HCT116 (cell line): ENCODE measurements around the gene GPHA2. TPM values are rescaled to one million over a fixed set of nuclear protein-coding genes. Genes with fewer than 3 reads are reported as not detected.

Experiments used
- ATAC-seq: fragments of 200-7000 bp; cut with Tn5 transposase; 2 replicates; pipeline ENCODE4 v1.9.1; 2020; ENCODE audit warnings: mild to moderate bottlenecking, moderate library complexity
- BruUV-seq: library from RNA; stranded (reverse); fragments of 400-500 nt; replicated peaks from 2 replicates; lab custom pipeline; 2021; lab: Mats Ljungman, UMichigan
- CTCF ChIA-PET: fragments of 300-600 bp; sonication (Branson Sonifier 250); formaldehyde crosslinking; loops from one replicate; lab custom pipeline; 2021; ENCODE audit warnings: antibody characterized with exemption; lab: Charles Lee
- POLR2A ChIA-PET: fragments of 300-600, 350-600 bp; sonication (Branson Sonifier 250); formaldehyde crosslinking; loops from one replicate; lab custom pipeline; 2021; ENCODE audit warnings: antibody characterized with exemption; lab: Charles Lee
- RAD21 ChIA-PET, 2 experiments: fragments of 300-600 bp; sonication (Branson Sonifier 250); formaldehyde crosslinking; loops; one replicate each; lab custom pipeline; 2023; ENCODE audit warnings: low total read pairs in 2 of 2; ENCODE audit not compliant: uncharacterized antibody in 2 of 2, unreplicated experiment in 2 of 2, low non-redundant PET in 1 of 2; lab: Charles Lee
- DNase-seq: peaks from one replicate; pipeline ENCODE4 v3.0.0-alpha.2; 2010; ENCODE audit warnings: low read depth, low spot score
- H2AFZ ChIP-seq: fragments of 200-600 bp; shearing (Covaris generic), sonication (generic); 2 replicates; pipeline ENCODE4 v1.6.1; 2017; ENCODE audit warnings: low read depth, mixed run types, mixed read lengths, antibody characterized with exemption, low read length; ENCODE audit not compliant: poor library complexity, severe bottlenecking
- H3K27ac ChIP-seq: 2 replicates; pipeline ENCODE4 v1.5.1; 2012; ENCODE audit warnings: low read depth, low read length
- H3K27me3 ChIP-seq: fragments of 200-600 bp; sonication (generic); 2 replicates; pipeline ENCODE4 v1.6.1; 2016; ENCODE audit warnings: mixed run types, low read length, mixed read lengths; ENCODE audit not compliant: insufficient read depth
- H3K36me3 ChIP-seq, 2 experiments: fragments of 200-500 bp in 1 of 2; fragments of 200-600 bp in 1 of 2; sonication (Bioruptor generic) in 1 of 2; sonication (generic) in 1 of 2; 2 replicates each; pipeline versions ENCODE4 v1.5.1 to v1.6.1; 2014 to 2016; ENCODE audit warnings: low read length in 2 of 2, inconsistent platforms in 1 of 2, mixed read lengths in 1 of 2, mixed run types in 1 of 2; ENCODE audit not compliant: insufficient read depth in 2 of 2, control insufficient read depth in 1 of 2
- H3K4me1 ChIP-seq, 2 experiments: fragments of 200-600 bp in 1 of 2; sonication (generic) in 1 of 2; 2 replicates each; pipeline versions ENCODE4 v1.5.1 to v1.6.1; 2012 to 2017; ENCODE audit warnings: low read length in 2 of 2, inconsistent platforms in 1 of 2, mild to moderate bottlenecking in 1 of 2, mixed read lengths in 1 of 2, mixed run types in 1 of 2, moderate library complexity in 1 of 2; ENCODE audit not compliant: insufficient read depth in 2 of 2, control insufficient read depth in 1 of 2
- H3K4me2 ChIP-seq: fragments of 200-600 bp; sonication (generic); 2 replicates; pipeline ENCODE4 v1.6.1; 2017; ENCODE audit warnings: mixed run types, low read length, mixed read lengths
- H3K4me3 ChIP-seq, 2 experiments: fragments of 200-600 bp in 1 of 2; sonication (generic) in 1 of 2; replicated peaks in 1 of 2; 2 replicates each; pipeline ENCODE4 v1.5.1; 2011 to 2016; ENCODE audit warnings: low read length in 2 of 2, control low read depth in 1 of 2, low read depth in 1 of 2, mild to moderate bottlenecking in 1 of 2, mixed read lengths in 1 of 2, mixed run types in 1 of 2
- H3K79me2 ChIP-seq: fragments of 200-600 bp; sonication (generic); 2 replicates; pipeline ENCODE4 v1.6.1; 2017; ENCODE audit warnings: mild to moderate bottlenecking, mixed run types, low read length, moderate library complexity, mixed read lengths; ENCODE audit not compliant: insufficient read depth
- H3K9ac ChIP-seq: fragments of 200-600 bp; sonication (generic); 2 replicates; pipeline ENCODE4 v1.6.1; 2016; ENCODE audit warnings: low read length, mixed read lengths
- H3K9me2 ChIP-seq: fragments of 200-600 bp; sonication (generic), shearing (Covaris generic); 2 replicates; pipeline ENCODE4 v1.6.1; 2017; ENCODE audit warnings: mixed run types, mild to moderate bottlenecking, moderate library complexity; ENCODE audit not compliant: insufficient read depth
- H3K9me3 ChIP-seq, 2 experiments: fragments of 200-500 bp in 1 of 2; fragments of 200-600 bp in 1 of 2; sonication (Bioruptor generic) in 1 of 2; sonication (generic) in 1 of 2; 2 replicates each; pipeline ENCODE4 v1.6.1; 2014 to 2017; ENCODE audit warnings: low read length in 2 of 2, mixed read lengths in 2 of 2, inconsistent platforms in 1 of 2, low read depth in 1 of 2, mild to moderate bottlenecking in 1 of 2, mixed run types in 1 of 2, moderate library complexity in 1 of 2; ENCODE audit not compliant: control insufficient read depth in 1 of 2, insufficient read depth in 1 of 2
- H4K20me1 ChIP-seq: fragments of 200-600 bp; sonication (generic), shearing (Covaris generic); 2 replicates; pipeline ENCODE4 v1.6.1; 2017; ENCODE audit warnings: mixed run types, mild to moderate bottlenecking, moderate library complexity; ENCODE audit not compliant: insufficient read depth
- CEBPB ChIP-seq: IDR thresholded peaks from 2 replicates; pipeline ENCODE4 v1.6.1; 2012; ENCODE audit warnings: low read depth
- ELF1 ChIP-seq: IDR thresholded peaks from 2 replicates; pipeline ENCODE4 v1.6.1; 2012; ENCODE audit warnings: low read depth, borderline replicate concordance
- EZH2phosphoT487 ChIP-seq: fragments of 200-600 bp; IDR thresholded peaks from 2 replicates; pipeline ENCODE4 v1.6.1; 2018; ENCODE audit warnings: antibody characterized with exemption, borderline replicate concordance
- FOSL1 ChIP-seq: IDR thresholded peaks from 2 replicates; pipeline ENCODE4 v1.6.1; 2012; ENCODE audit warnings: low read depth
- JUND ChIP-seq: IDR thresholded peaks from 2 replicates; pipeline ENCODE4 v1.6.1; 2012
- RAD21 ChIP-seq: IDR thresholded peaks from 2 replicates; pipeline ENCODE4 v1.6.1; 2012; ENCODE audit warnings: low read depth, mild to moderate bottlenecking
- SIN3A ChIP-seq: IDR thresholded peaks from 2 replicates; pipeline ENCODE4 v1.6.1; 2012; ENCODE audit warnings: low read depth
- SP1 ChIP-seq: IDR thresholded peaks from 2 replicates; pipeline ENCODE4 v1.6.1; 2012; ENCODE audit warnings: low read depth
- SRF ChIP-seq: IDR thresholded peaks from 2 replicates; pipeline ENCODE4 v1.6.1; 2012; ENCODE audit warnings: low read depth
- TCF7L2 ChIP-seq: IDR thresholded peaks from 2 replicates; pipeline ENCODE4 v1.7.0; 2011; ENCODE audit warnings: borderline replicate concordance, inconsistent platforms; ENCODE audit not compliant: insufficient read depth, insufficient read length; ENCODE audit errors: extremely low read depth
- YY1 ChIP-seq: IDR thresholded peaks from 2 replicates; pipeline ENCODE4 v1.6.1; 2011; ENCODE audit warnings: low read length, low read depth, moderate library complexity, mild to moderate bottlenecking; ENCODE audit not compliant: insufficient replicate concordance; ENCODE audit errors: extremely low read depth
- intact Hi-C: fragments of 100-400 bp; cut with micrococcal nuclease; formaldehyde crosslinking; loops from 2 replicates; pipeline ENCODE4 v1.10.0; 2022
- total RNA-seq: library from RNA; stranded (reverse); gene quantifications from one replicate; pipeline ENCODE4 v1.2.1, GENCODE V29; 2021; ENCODE audit not compliant: unreplicated experiment
- TF ChIP-seq, protein P1 (sequence below), 3 experiments: fragments of 200-600 bp in 1 of 3; sonication (generic) in 1 of 3; IDR thresholded peaks in 2 of 3; conservative IDR thresholded peaks in 1 of 3; 2 replicates each; pipeline ENCODE4 v1.5.1; 2012 to 2017; ENCODE audit warnings: low read depth in 2 of 3, low read length in 2 of 3, antibody characterized with exemption in 1 of 3, borderline replicate concordance in 1 of 3, control low read depth in 1 of 3, mild to moderate bottlenecking in 1 of 3, mixed read lengths in 1 of 3, mixed run types in 1 of 3, moderate library complexity in 1 of 3; ENCODE audit not compliant: insufficient read depth in 1 of 3
- TF ChIP-seq, protein P2 (sequence below): IDR thresholded peaks from 2 replicates; pipeline ENCODE4 v1.6.1; 2012
- TF ChIP-seq, protein P3 (sequence below): IDR thresholded peaks from 2 replicates; pipeline ENCODE4 v1.6.1; 2011; ENCODE audit warnings: mild to moderate bottlenecking, low read length, moderate library complexity; ENCODE audit not compliant: insufficient replicate concordance; ENCODE audit errors: extremely low read depth
- TF ChIP-seq, protein P4 (sequence below): IDR thresholded peaks from 2 replicates; pipeline ENCODE4 v1.6.1; 2012; ENCODE audit warnings: low read depth

Gene GPHA2
- total RNA-seq, 1 experiment from 2014 or later, result not detected

DNA sequence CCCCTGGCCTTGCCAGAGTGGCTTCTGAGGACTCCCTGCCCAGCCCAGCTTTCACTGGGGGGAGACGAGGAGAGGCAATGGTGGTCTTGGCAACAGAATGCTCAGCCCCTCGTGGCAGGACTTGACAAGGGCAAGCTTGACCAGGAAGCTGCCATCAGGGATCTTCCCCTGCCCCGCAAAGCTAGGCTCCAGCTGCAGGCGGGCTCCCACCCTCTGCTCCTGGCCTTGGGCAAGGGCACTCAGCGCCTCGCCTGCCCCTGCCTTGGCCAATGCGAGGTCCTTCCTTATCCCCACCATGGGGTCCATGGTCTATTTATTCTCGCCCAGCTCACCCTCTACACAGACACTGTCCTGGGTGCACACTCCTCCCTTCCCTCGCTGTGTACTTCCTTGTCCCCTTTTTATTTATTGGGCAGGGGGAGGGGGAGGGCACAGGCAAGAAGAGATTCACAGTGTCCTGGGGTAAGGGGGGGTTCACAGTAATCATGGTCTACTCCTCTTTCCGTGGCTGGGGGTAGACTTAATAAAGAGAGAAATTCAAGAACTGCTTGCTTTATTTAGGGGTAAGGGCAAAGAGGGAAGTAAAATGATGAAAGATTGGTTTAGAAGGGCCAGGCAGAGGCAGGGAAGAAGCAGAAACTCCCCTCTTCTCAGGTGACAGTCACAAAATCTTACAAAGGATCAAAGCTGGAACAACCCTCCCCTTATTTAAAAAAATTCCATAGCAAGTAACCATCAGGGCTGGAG, 1.6 kb downstream of the GPHA2 start:
- no peaks in the 10 kb centered on the region for H3K9me2 ChIP-seq
- H3K9me3 ChIP-seq, result no peaks in the 10 kb centered on the region
- no peak overlapping the region for H3K27ac ChIP-seq
- no peaks in the 10 kb centered on the region for H3K79me2 ChIP-seq
- TF ChIP-seq SP1, result no peak
- TF ChIP-seq, protein P1, sequence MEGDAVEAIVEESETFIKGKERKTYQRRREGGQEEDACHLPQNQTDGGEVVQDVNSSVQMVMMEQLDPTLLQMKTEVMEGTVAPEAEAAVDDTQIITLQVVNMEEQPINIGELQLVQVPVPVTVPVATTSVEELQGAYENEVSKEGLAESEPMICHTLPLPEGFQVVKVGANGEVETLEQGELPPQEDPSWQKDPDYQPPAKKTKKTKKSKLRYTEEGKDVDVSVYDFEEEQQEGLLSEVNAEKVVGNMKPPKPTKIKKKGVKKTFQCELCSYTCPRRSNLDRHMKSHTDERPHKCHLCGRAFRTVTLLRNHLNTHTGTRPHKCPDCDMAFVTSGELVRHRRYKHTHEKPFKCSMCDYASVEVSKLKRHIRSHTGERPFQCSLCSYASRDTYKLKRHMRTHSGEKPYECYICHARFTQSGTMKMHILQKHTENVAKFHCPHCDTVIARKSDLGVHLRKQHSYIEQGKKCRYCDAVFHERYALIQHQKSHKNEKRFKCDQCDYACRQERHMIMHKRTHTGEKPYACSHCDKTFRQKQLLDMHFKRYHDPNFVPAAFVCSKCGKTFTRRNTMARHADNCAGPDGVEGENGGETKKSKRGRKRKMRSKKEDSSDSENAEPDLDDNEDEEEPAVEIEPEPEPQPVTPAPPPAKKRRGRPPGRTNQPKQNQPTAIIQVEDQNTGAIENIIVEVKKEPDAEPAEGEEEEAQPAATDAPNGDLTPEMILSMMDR (IDR thresholded peaks at IDR 0.05 in 2 of 3, conservative IDR thresholded peaks at IDR 0.05 in 1 of 3; ENCODE audit: borderline replicate concordance in 1 of 3, insufficient read depth in 1 of 3, low read depth in 2 of 3, low read length in 2 of 3), result no peak
- no peak for TF ChIP-seq TCF7L2
- TF ChIP-seq JUND, result no peak
- no peak for TF ChIP-seq YY1
- no peak for TF ChIP-seq RAD21
- no peak for TF ChIP-seq ELF1
- no peak for TF ChIP-seq CEBPB
- no peak for TF ChIP-seq SRF
- no peak for TF ChIP-seq SIN3A
- TF ChIP-seq, protein P2, sequence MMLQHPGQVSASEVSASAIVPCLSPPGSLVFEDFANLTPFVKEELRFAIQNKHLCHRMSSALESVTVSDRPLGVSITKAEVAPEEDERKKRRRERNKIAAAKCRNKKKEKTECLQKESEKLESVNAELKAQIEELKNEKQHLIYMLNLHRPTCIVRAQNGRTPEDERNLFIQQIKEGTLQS, result no peak
- TF ChIP-seq, protein P3, sequence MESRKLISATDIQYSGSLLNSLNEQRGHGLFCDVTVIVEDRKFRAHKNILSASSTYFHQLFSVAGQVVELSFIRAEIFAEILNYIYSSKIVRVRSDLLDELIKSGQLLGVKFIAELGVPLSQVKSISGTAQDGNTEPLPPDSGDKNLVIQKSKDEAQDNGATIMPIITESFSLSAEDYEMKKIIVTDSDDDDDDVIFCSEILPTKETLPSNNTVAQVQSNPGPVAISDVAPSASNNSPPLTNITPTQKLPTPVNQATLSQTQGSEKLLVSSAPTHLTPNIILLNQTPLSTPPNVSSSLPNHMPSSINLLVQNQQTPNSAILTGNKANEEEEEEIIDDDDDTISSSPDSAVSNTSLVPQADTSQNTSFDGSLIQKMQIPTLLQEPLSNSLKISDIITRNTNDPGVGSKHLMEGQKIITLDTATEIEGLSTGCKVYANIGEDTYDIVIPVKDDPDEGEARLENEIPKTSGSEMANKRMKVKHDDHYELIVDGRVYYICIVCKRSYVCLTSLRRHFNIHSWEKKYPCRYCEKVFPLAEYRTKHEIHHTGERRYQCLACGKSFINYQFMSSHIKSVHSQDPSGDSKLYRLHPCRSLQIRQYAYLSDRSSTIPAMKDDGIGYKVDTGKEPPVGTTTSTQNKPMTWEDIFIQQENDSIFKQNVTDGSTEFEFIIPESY, result no peak
- TF ChIP-seq EZH2phosphoT487, result no peak
- no peak for TF ChIP-seq FOSL1
- TF ChIP-seq, protein P4, sequence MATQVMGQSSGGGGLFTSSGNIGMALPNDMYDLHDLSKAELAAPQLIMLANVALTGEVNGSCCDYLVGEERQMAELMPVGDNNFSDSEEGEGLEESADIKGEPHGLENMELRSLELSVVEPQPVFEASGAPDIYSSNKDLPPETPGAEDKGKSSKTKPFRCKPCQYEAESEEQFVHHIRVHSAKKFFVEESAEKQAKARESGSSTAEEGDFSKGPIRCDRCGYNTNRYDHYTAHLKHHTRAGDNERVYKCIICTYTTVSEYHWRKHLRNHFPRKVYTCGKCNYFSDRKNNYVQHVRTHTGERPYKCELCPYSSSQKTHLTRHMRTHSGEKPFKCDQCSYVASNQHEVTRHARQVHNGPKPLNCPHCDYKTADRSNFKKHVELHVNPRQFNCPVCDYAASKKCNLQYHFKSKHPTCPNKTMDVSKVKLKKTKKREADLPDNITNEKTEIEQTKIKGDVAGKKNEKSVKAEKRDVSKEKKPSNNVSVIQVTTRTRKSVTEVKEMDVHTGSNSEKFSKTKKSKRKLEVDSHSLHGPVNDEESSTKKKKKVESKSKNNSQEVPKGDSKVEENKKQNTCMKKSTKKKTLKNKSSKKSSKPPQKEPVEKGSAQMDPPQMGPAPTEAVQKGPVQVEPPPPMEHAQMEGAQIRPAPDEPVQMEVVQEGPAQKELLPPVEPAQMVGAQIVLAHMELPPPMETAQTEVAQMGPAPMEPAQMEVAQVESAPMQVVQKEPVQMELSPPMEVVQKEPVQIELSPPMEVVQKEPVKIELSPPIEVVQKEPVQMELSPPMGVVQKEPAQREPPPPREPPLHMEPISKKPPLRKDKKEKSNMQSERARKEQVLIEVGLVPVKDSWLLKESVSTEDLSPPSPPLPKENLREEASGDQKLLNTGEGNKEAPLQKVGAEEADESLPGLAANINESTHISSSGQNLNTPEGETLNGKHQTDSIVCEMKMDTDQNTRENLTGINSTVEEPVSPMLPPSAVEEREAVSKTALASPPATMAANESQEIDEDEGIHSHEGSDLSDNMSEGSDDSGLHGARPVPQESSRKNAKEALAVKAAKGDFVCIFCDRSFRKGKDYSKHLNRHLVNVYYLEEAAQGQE, result no peak
- POLR2A ChIA-PET, result interaction anchor here (0.6 to 1.8 kb wide), 2 partner anchors 10 to 15 kb away, joined by 3 to 4 read pairs; partner anchors contain the start of gene PPP2R5B
- no TSS peak for BruUV-seq
- ATAC-seq, result no peak
- H3K36me3 ChIP-seq, result peaks cover 0 to 3% of the 10 kb centered on the region in 2 experiments; a peak in 1 of 4 replicates
- no peaks in the 10 kb centered on the region for H4K20me1 ChIP-seq
- H3K27me3 ChIP-seq, result no peaks in the 10 kb centered on the region
- CTCF ChIA-PET, result no interaction called here
- H3K4me3 ChIP-seq, result no peak overlapping the region
- H3K9ac ChIP-seq, result no peak overlapping the region
- DNase-seq, result no peak
- RAD21 ChIA-PET, result no interaction called here
- peaks cover 8 to 15% of the 10 kb centered on the region in 2 experiments; a peak in 3 of 4 replicates for H3K4me1 ChIP-seq
- intact Hi-C loops, result no loop called here
- H3K4me2 ChIP-seq, result no peak overlapping the region
- no peak overlapping the region for H2AFZ ChIP-seq
